Measurements from ENCODE around the gene CSTPP1. TPM values are rescaled to one million over a fixed set of nuclear protein-coding genes. Genes with fewer than 3 reads are reported as not detected.

CSTPP1 gene
- total and polyA plus RNA-seq, 3 donors from 2014 or later, result 39.0 to 70.0 (median 44.9) TPM

DNA sequence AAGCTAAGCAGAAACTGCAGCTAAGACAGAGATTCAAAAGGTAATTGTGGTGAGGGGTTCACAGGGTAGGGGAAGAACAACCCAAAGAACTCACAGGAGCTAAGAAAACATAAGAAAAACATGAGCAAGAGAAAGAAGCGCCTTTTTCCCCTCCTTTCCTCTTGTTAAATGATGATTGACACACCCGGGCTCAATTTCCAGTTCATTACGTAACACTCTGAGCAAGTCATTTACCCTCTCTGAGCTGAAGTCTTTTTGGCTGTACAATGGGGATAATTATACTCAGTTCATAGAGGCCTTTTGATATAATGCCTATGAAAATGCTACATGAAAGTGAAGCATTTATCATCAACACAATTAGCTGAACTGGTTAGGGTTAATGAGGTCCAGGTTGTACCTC lies 35.4 kb upstream of the CSTPP1 start:
- Histone ChIP-seq H3K4me1 (no peaks in the 10 kb centered on the region), H3K27ac (no peak overlapping the region), H3K9me3 (no peaks in the 10 kb centered on the region), H3K4me3 (no peak overlapping the region), H3K27me3 (no peaks in the 10 kb centered on the region), H3K36me3 (ENCODE audit: low read depth, missing control alignments) (no peaks in the 10 kb centered on the region)
- WGBS, 2 donors, result 90 to 91% methylated on average over 3 of the region's 3 CpGs
- intact Hi-C loops (cut with DNase I; ENCODE audit: low total_unique reads), result no loop called here
- no peak for DNase-seq
- TF ChIP-seq POLR2A (IDR thresholded peaks at IDR 0.05), result no peak
- TF ChIP-seq, protein P1, sequence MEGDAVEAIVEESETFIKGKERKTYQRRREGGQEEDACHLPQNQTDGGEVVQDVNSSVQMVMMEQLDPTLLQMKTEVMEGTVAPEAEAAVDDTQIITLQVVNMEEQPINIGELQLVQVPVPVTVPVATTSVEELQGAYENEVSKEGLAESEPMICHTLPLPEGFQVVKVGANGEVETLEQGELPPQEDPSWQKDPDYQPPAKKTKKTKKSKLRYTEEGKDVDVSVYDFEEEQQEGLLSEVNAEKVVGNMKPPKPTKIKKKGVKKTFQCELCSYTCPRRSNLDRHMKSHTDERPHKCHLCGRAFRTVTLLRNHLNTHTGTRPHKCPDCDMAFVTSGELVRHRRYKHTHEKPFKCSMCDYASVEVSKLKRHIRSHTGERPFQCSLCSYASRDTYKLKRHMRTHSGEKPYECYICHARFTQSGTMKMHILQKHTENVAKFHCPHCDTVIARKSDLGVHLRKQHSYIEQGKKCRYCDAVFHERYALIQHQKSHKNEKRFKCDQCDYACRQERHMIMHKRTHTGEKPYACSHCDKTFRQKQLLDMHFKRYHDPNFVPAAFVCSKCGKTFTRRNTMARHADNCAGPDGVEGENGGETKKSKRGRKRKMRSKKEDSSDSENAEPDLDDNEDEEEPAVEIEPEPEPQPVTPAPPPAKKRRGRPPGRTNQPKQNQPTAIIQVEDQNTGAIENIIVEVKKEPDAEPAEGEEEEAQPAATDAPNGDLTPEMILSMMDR (IDR thresholded peaks at IDR 0.05), result no peak

DNA sequence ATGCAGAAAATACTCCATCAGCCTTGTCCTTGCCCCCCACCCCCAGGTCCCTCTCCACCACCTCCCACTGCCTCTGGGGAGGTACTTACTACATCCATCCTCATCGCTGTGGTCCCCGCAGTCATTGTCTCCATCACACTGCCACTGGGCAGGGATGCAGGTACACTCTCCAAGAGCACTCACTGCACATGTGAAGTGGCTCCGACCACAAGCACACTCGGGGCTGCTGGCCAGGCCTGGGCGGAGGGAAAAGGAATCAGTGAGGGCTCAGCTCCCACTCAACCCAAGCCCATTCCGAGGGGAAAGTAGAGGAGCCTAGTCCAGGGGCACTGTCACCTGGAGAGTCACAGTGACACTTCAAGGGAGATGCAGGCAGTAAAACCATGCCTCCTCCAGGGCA lies 33.9 kb upstream of the CSTPP1 start:
- Histone ChIP-seq H3K27me3 (no peaks in the 10 kb centered on the region), H3K4me3 (no peak overlapping the region), H3K4me1 (peaks cover 3% of the 10 kb centered on the region), H3K9me3 (no peaks in the 10 kb centered on the region), H3K36me3 (ENCODE audit: low read depth, missing control alignments) (no peaks in the 10 kb centered on the region), H3K27ac (no peak overlapping the region)
- no peak for TF ChIP-seq POLR2A (IDR thresholded peaks at IDR 0.05)
- TF ChIP-seq, protein P1 (IDR thresholded peaks at IDR 0.05), result no peak
- 90 to 96% methylated on average over 4 to 6 of the region's 6 CpGs for WGBS, 2 donors
- intact Hi-C loops (cut with DNase I; ENCODE audit: low total_unique reads), result no loop called here
- no peak for DNase-seq

DNA sequence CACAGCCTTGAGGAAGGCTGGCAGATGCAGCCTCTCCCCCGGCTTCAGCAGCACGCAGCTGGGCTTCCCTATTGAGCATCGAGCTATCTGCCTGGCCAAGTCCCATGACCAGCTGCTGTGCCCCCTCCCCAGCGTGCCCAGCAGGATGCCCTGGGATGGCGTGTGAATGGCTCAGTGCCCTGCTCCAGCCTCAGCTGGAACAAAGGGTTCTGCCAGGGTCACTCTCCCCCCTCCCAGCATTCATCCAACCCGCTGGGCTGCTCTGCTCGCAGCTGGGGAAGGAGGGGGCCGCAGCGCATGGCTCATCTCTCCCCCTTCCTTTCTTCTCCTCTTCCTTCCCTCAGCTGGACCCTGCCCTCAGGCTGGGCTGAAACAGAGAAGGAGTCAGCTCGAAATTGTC lies 32.7 kb upstream of the CSTPP1 start:
- intact Hi-C loops (cut with DNase I; ENCODE audit: low total_unique reads), result no loop called here
- WGBS, 2 donors, result 50 to 84% methylated on average over 7 to 10 of the region's 10 CpGs

DNA sequence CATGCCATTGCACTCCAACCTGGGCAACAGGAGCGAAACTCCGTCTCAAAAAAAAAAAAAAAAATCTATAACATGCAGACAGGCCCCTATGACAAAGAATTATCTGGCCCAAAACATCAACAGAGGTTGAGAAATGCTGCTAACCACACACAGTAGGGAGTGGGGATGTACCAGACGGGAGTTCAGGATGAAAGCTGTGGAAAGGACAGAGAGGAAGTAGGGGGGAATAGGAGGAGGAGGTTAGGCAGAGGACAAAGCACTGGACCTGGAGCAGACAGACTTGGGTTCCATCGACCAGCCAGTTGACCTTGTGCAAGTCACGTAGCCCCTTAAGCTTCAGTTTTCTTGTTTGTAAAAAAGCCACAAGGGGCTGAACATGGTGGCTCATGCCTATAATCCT lies 30.8 kb upstream of the CSTPP1 start:
- intact Hi-C loops (cut with DNase I; ENCODE audit: low total_unique reads), result no loop called here
- H3K27me3 ChIP-seq, result no peaks in the 10 kb centered on the region
- H3K4me3 ChIP-seq, result no peak overlapping the region
- no peak for DNase-seq
- TF ChIP-seq POLR2A (IDR thresholded peaks at IDR 0.05), result no peak
- TF ChIP-seq, protein P1 (IDR thresholded peaks at IDR 0.05), result no peak
- WGBS, 2 donors, result 76% methylated on average over 5 of the region's 5 CpGs
- H3K27ac ChIP-seq, result no peak overlapping the region
- no peaks in the 10 kb centered on the region for H3K36me3 ChIP-seq (ENCODE audit: low read depth, missing control alignments)
- H3K9me3 ChIP-seq, result no peaks in the 10 kb centered on the region
- H3K4me1 ChIP-seq, result peaks cover 3% of the 10 kb centered on the region

More for the DNA sequence above, 32.7 kb upstream of the CSTPP1 start:
- Histone ChIP-seq H3K9me3 (no peaks in the 10 kb centered on the region), H3K4me3 (no peak overlapping the region), H3K4me1 (peaks cover 3% of the 10 kb centered on the region), H3K27ac (no peak overlapping the region), H3K36me3 (ENCODE audit: low read depth, missing control alignments) (no peaks in the 10 kb centered on the region), H3K27me3 (no peaks in the 10 kb centered on the region)
- no peak for TF ChIP-seq POLR2A (IDR thresholded peaks at IDR 0.05)
- TF ChIP-seq, protein P1 (IDR thresholded peaks at IDR 0.05), result no peak
- DNase-seq, result no peak

DNA sequence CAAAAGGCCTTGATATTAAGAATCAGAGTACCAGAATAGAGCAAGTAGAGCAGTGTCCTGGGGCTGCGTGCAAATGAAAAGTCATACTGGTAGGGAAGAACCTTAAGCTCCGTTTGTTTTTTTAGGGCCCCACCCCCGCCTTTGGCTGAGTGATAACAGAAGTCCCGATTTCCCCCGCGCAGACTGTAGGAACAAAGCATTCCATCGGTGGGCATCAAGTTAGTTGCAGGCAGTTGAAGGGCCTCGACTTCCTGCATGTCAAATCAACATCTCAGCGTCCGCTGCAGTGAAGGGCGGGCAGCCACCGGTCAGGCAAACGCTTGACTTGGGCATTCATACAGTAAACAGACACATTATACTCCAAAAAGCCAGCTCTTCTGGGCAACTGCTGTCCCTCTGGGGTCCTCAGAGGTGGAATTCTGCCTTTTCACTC lies 29.9 kb upstream of the CSTPP1 start:
- Histone ChIP-seq H3K9me3 (no peaks in the 10 kb centered on the region), H3K4me1 (peaks cover 3% of the 10 kb centered on the region), H3K4me3 (no peak overlapping the region), H3K27ac (no peak overlapping the region), H3K27me3 (no peaks in the 10 kb centered on the region), H3K36me3 (ENCODE audit: low read depth, missing control alignments) (no peaks in the 10 kb centered on the region)
- DNase-seq, result peak; percentile 23
- no peak for TF ChIP-seq POLR2A (IDR thresholded peaks at IDR 0.05)
- TF ChIP-seq, protein P1 (IDR thresholded peaks at IDR 0.05), result no peak
- 12 to 29% methylated on average over 13 of the region's 13 CpGs for WGBS, 2 donors
- intact Hi-C loops (cut with DNase I; ENCODE audit: low total_unique reads), result no loop called here
